ENCODE results near the gene PEF1.
"Not testable (repeated sequence)": the region's sequence is repeated elsewhere in the genome, so short reads cannot be mapped to it uniquely, and the experiment has no call there.

PEF1 gene

GRCh38 chr1:31600641-31601040, 44.0 kb downstream of the PEF1 start:
- no peak for DNase-seq

GRCh38 chr1:31598980-31599379, 45.7 kb downstream of the PEF1 start:
- no peak for DNase-seq

- DNase-seq, result peak; percentile 80
These were observed 48.0 kb downstream of the PEF1 start for GRCh38 chr1:31596737-31597097.

DNA sequence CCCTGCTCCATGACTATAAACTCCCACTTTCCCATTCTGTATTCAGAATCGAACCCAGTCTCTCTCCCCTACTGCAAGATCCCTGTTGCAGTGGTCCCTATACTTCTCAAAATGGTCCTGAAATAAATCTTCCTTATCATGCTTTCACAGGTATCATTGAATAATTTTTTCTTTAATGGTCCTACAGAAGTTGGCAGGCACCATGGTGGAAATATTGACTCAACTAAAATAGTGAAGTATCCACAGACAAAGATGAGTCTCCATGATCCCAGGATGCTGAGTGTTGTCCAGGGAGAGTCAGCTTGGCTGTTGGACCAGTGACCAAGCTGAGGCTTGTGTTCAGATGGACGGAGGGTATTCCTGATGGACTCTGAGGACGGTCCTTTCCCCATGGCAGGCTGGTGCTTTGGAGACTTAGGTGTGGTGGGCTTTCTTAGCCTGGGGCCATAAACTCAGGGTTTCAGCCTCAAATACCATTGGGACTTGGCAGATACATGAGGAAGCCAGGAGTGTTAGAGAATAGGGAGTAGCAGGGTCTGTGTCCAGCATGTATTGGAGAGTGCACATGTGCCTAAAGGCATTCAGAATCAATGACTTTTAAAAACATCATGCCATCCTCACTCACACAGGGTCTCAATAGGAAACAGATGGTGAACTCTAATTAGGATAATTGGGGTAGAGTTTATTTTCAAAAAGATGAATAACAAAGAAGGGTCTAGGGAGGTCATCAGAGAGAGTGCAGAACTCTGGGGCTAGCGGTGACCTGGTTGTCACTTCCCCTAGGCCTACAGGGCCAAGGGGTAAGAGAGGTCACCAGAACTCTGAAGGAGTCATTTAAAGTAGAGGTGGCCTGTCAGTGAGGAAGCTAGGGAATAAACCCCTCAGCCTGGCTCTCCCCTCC, 48.6 kb downstream of the PEF1 start:
- DNase-seq, result no peak

DNA sequence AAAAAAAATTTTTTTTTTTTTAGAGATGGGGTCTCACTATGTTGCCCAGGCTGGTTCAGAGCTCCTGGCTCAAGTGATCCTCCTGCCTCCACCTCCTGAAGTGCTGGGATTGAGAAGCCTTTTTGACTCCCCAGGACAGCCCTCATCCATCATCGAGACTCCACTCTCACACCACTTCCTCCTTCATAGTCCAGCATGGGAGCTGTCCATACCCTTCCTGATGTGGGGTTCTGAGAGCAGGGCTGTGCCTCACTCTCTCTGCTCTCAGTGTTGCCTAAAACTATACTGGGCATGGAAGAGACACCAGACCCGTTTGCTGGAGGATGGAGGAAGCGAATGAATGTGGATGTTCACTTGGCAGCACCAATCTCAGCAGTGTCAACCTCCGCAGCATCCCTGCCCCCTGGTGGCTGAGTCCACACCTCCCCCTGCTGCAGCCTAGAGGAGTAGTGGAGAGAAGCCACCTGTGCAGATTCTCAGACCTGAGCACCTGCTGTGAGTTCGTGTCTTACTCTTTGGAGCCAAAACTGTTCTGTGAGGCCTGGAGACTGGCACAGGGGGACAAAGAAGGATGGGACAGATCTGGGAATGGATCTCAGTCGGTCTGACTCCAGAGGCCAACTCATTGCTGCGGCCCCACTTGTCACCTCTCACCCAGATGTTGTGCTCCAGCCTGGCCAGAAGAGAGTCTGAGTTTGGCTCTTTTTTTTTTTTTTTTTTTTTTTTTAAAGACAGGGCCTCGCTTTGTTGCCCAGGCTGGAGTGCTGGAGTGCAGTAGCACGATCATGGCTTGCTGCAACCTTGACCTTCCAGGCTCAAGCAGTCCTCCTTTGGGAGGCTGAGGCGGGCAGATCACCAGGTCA, 50.7 kb downstream of the PEF1 start:
- DNase-seq, result peak; percentile 84

DNA sequence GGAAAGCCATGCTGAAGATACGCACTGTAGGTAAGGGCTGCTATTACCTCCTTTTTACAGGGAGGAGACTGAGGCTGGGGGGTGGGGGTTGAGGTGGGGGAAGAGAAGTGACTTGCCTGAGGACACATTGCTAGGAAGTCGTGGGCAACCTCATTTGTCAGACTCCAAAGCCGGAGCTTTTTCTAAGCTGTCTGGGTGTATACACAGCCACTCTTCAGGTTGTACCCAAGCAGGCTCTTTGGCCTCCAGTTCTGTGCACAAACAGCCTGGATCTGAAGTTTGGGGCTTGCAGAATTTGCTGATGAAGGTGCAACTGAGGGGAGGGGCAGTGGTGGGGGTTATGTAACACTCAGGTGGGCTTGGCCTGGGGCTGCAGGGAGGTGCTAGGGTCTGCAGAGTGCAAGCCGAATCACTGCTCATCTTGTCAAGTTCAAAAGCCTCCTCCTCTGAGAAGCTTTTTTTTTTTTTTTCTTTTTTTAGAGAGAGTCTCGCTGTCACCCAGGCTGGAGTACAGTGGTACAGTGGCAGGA, 51.5 kb downstream of the PEF1 start:
- DNase-seq, result no peak

DNA sequence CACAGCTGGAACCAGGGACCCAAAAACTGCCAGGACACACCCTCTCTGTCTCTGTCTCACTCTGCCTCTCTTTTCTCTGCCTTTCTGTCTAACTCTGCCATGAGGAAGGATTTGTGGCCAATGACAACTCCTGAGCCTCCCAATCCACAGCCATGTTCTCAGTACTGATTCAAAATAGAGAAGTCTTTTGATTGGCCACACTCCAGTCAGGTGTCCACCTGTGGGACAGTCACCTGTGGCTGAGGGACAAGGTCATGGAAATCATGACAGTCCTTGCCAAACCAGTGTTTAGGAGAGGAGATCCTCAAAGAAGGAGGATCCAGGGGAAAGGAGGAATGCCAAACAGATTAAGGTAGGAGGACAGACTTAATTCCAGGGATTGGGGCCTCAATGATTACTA, 52.5 kb downstream of the PEF1 start:
- no peak for DNase-seq

GRCh38 chr1:31591425-31592093, 53.1 kb downstream of the PEF1 start:
- no peak for DNase-seq

DNA sequence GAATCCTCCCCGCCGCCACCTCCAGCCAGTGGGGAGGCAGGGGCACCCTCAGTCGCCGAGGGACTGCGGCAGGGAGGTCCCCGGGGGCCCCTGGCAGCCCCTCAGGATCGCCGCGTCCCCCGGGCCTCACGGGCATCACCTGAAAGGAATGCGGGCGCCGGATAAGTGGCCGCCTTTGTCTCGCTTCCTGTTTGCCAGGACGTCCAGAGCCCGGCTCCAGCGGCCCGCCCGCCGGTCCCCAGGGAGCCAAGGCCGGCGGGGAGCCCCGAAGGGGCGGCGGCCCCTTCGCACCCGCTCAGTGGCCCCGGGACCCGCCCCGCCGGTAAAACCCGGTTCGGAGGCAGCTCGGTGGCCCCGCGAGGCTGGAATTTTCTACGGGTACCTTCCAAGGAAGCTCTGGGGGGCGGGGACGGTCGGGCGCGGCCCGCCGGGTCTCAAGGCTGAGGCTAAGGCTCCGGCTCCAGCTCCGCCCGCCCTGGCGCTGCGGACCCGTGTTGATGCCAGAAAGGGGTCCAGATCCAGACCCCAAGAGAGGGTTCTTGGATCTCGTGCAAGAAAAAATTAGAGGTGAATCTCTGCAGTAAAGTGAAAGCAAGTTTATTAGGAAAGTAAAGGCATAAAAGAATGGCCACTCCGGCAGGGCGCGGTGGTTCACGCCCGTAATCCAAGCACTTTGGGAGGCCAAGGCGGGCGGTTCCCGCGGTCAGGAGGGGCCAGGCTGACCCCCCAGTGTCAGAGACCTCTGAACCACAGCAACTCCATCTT, 55.7 kb downstream of the PEF1 start:
- DNase-seq, result no peak

DNA sequence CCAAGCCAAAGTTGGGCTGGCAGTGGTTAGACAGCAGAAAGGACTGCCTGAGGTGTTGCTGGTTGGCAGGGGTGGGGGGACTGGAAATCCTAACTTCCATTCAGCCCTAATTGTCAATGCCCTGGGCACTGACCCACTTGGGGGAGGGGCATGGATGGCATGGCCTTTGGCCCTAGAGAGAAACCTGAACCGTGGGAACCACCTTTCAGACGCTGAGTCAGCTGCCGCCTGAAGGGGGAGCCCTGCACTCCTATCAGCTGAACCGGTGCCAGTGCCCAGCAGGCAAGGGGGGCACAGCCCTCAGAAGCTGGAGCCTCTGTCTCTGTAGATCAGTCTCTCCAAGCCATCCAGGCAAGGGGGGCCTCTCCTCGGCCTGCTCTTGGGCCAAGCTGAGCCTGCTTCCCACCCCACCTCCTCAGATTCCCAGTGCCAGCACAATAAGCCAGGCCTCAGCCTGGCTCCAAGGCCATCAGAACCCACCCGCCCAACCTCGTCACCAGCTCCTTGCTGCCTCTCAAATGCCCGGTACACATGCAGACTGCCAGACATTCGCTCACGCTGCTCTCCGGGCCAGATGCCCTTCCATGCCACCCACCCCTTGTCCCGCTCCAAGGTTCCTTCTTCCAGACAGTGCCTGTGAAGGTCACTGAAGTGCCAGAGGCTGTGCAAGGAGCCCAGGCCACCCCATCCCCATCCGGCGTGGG, 56.8 kb downstream of the PEF1 start:
- peak; percentile 82 for DNase-seq

- not testable (repeated sequence) for DNase-seq
These were observed 57.4 kb downstream of the PEF1 start for GRCh38 chr1:31587328-31587699.

- DNase-seq, result no peak
These were observed 58.0 kb downstream of the PEF1 start for GRCh38 chr1:31586376-31587327.

DNA sequence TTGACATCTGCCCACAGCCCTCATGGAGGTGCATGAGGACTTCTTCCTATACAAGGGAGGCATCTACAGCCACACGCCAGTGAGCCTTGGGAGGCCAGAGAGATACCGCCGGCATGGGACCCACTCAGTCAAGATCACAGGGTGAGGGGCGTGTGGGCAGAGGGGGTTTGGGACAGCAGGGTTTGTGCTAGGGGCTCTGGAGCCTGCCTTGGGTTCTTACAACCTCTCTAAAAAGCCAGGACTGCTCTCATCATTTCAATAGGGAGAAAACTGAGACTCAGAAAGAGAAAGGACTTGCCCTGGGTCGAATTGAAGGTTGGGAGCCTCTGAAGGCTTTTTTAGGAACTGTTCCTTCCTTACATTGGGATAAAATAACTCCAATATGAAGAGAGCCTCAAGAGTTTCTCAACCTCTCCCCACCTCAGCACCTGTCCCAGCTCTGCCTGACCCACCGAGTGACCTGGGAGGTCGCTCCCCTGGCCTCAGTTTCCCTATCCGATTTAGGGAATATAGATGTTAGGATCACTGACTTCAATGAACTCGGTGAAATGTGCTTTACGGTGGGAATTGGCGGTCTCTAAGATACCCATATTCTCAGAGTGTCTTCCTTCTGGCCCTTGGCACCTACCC, 58.8 kb downstream of the PEF1 start:
- DNase-seq, result no peak

DNA sequence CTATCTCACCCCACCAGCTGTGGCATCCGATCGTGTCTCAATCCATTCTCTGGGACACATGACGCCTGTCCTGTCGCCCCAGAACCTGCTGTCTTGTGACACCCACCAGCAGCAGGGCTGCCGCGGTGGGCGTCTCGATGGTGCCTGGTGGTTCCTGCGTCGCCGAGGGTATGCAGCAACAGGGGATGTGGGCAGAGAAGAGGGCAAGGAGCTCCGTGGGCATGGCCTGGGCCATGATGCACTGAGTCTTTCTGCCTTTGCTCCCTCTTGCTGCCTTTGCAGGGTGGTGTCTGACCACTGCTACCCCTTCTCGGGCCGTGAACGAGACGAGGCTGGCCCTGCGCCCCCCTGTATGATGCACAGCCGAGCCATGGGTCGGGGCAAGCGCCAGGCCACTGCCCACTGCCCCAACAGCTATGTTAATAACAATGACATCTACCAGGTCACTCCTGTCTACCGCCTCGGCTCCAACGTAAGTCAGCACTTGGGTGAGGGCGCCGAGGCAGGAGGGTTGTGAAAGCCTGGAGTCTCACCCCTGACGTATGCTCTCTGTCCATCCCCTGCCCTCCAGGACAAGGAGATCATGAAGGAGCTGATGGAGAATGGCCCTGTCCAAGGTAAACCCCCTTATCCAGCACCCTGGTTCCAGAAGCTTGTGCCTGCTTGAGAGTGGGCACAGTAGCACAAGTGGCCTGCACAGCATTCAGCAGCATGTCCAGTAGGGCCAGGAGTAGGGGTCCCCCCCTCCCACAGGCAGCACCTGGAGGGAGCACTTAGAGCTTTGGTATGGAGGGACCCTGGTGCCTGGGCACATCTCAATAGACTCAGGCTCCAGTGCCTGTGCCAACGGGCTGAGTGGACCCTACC, 59.6 kb downstream of the PEF1 start:
- DNase-seq, result no peak

DNA sequence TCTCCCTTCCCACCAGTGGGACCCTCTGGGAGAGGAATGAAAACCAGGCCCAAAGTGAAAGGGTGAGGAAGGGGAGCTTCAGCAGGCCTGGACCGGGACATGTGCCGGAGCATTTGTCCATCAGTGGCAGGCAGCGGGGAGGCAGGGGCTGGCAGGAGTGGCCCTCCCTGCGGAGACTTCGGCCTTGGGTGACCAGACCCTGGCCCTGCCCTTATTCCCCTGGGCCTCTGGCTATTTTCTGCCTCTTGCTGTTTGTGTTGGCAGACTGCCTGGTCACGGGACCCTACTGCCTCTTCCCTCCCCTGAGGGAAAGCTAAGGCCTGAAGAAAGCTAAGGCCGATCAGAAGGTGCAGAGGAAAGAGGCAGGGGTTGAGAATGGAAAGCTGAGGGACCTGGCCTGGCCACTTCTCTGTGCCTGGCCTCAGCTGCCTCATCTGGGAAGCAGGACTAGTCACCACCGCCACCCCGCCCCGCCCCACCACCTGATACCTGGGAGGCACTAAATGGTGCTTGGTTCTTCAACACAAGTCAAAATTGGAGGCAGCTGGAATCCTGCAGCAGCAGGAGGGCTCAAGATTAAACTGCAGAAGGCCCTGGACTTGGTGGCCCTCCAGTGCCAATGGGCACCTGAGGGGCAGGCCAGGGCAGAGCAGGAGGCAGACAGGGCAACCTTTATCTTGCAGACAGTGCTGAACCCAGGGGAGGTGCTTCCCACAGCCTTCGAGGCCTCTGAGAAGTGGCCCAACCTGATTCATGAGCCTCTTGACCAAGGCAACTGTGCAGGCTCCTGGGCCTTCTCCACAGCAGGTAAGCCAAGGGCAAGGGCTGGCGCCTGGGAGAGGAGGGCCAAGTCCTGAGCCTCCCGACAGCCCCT, 60.4 kb downstream of the PEF1 start:
- peak; percentile 33 for DNase-seq

- no peak for DNase-seq
These were observed 61.3 kb downstream of the PEF1 start for GRCh38 chr1:31583082-31583994.
